Effector memory CD4-positive, alpha-beta T cell (primary cell): ENCODE measurements around the gene PCDHGA7.
"Not testable (repeated sequence)": the region's sequence is repeated elsewhere in the genome, so short reads cannot be mapped to it uniquely, and the experiment has no call there.

Experiments used
- DNase-seq, 3 donors: peaks; one replicate each; pipeline ENCODE4 v3.0.0-alpha.2; 2020
- H3K27ac ChIP-seq: 2 replicates; pipeline ENCODE4 v1.7.0; 2013; ENCODE audit warnings: mild to moderate bottlenecking, low read length, moderate library complexity; ENCODE audit not compliant: insufficient read depth, poor library complexity, severe bottlenecking
- H3K27me3 ChIP-seq: replicated peaks from 2 replicates; pipeline ENCODE4 v1.7.0; 2013; ENCODE audit warnings: mild to moderate bottlenecking, low read length; ENCODE audit not compliant: insufficient read depth, control insufficient read depth, poor library complexity, severe bottlenecking
- H3K36me3 ChIP-seq: 2 replicates; pipeline ENCODE4 v1.7.0; 2013; ENCODE audit warnings: mild to moderate bottlenecking, low read length, moderate library complexity; ENCODE audit not compliant: control insufficient read depth, insufficient read depth
- H3K4me1 ChIP-seq: 2 replicates; pipeline ENCODE4 v1.7.0; 2013; ENCODE audit warnings: low read length, mild to moderate bottlenecking; ENCODE audit not compliant: control insufficient read depth, insufficient read depth, poor library complexity, severe bottlenecking
- H3K4me3 ChIP-seq: 2 replicates; pipeline ENCODE4 v1.7.0; 2013; ENCODE audit warnings: low read length, low read depth, mild to moderate bottlenecking; ENCODE audit not compliant: insufficient read depth, poor library complexity, severe bottlenecking
- H3K9me3 ChIP-seq: 2 replicates; pipeline ENCODE4 v1.7.0; 2013; ENCODE audit warnings: mild to moderate bottlenecking, low read length, moderate library complexity; ENCODE audit not compliant: control insufficient read depth

PCDHGA7 gene

DNA sequence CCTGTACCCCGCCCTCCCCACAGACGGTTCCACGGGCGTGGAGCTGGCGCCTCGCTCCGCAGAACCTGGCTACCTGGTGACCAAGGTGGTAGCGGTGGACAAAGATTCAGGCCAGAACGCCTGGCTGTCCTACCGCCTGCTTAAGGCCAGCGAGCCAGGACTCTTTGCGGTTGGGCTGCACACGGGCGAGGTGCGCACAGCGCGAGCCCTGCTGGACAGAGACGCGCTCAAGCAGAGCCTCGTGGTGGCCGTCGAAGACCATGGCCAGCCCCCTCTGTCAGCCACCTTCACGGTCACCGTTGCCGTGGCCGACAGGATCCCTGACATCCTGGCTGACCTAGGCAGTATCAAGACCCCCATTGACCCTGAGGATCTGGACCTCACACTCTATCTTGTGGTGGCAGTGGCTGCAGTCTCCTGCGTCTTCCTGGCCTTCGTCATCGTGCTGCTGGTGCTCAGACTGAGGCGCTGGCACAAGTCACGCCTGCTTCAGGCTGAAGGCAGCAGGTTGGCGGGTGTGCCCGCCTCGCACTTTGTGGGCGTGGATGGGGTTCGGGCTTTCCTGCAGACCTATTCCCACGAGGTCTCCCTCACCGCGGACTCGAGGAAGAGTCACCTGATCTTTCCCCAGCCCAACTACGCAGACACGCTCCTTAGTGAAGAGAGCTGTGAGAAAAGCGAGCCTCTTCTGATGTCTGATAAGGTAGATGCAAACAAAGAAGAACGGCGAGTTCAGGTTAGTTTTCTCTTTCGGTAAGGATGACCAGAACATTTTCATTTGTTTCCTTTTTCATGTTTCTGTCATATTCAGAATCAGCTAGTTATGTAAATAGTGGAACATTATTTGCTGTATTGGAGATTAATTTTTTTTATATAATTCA, 16.3 kb upstream of the PCDHGA7 start:
- Histone ChIP-seq H3K4me3 (no peak overlapping the region), H3K27me3 (peaks cover 23% of the 10 kb centered on the region), H3K4me1 (no peaks in the 10 kb centered on the region), H3K27ac (no peak overlapping the region), H3K36me3 (no peaks in the 10 kb centered on the region), H3K9me3 (no peaks in the 10 kb centered on the region)
- DNase-seq = no peak

GRCh38 chr5:141369994-141370848, 12.3 kb upstream of the PCDHGA7 start, which contains the start of gene PCDHGB3:
Gene PCDHGB3 (plus strand): TSS chr5:141370242. CDS start chr5:141370395, 153 bp downstream.
- peak in 1 of 3 donors; percentile 21 for DNase-seq
- peak within 1 kb of the TSS; percentile 31 for H3K4me3 ChIP-seq
- H3K27me3 ChIP-seq = peaks cover 20% of the 10 kb centered on the region
- H3K9me3 ChIP-seq = peaks cover 5% of the 10 kb centered on the region
- H3K4me1 ChIP-seq = no peaks in the 10 kb centered on the region
- no peak within 1 kb of the TSS for H3K27ac ChIP-seq
- H3K36me3 ChIP-seq = no peaks in the 10 kb centered on the region

GRCh38 chr5:141371572-141372475, 10.7 kb upstream of the PCDHGA7 start:
- Histone ChIP-seq H3K27me3 (peaks cover 7% of the 10 kb centered on the region), H3K4me3 (no peak overlapping the region), H3K36me3 (no peaks in the 10 kb centered on the region), H3K27ac (no peak overlapping the region), H3K9me3 (peaks cover 5% of the 10 kb centered on the region), H3K4me1 (no peaks in the 10 kb centered on the region)
- no peak for DNase-seq

GRCh38 chr5:141373673-141374317, 8.7 kb upstream of the PCDHGA7 start, which contains the start of gene PCDHGA6:
Gene PCDHGA6 (plus strand): TSS chr5:141373891. CDS start chr5:141374084, 193 bp downstream.
- no peaks in the 10 kb centered on the region for H3K4me1 ChIP-seq
- H3K36me3 ChIP-seq = no peaks in the 10 kb centered on the region
- peaks cover 6% of the 10 kb centered on the region for H3K27me3 ChIP-seq
- H3K27ac ChIP-seq = no peak within 1 kb of the TSS
- no peak within 1 kb of the TSS for H3K4me3 ChIP-seq
- DNase-seq = no peak
- peaks cover 5% of the 10 kb centered on the region for H3K9me3 ChIP-seq

- Histone ChIP-seq H3K27me3 (peaks cover 3% of the 10 kb centered on the region), H3K27ac (no peak overlapping the region), H3K4me3 (no peak overlapping the region), H3K36me3 (no peaks in the 10 kb centered on the region), H3K4me1 (no peaks in the 10 kb centered on the region), H3K9me3 (peaks cover 5% of the 10 kb centered on the region)
- no peak for DNase-seq
These were observed 7.9 kb upstream of the PCDHGA7 start for GRCh38 chr5:141374627-141375026.

DNA sequence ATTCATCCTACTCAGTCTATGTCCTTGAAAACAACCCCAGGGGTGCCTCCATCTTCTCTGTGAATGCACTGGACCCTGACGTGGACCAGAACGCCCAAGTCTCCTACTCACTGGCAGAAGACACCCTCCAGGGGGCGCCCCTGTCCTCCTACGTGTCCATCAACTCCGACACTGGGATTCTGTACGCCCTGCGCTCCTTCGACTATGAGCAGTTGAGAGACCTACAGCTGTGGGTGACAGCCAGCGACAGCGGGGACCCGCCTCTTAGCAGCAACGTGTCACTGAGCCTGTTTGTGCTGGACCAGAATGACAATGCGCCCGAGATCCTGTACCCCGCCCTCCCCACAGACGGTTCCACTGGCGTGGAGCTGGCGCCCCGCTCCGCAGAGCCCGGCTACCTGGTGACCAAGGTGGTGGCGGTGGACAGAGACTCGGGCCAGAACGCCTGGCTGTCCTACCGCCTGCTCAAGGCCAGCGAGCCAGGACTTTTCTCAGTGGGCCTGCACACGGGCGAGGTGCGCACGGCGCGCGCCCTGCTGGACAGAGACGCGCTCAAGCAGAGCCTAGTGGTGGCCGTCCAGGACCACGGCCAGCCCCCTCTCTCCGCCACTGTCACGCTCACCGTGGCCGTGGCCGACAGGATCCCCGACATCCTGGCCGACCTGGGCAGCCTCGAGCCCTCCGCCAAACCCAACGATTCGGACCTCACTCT, 6.9 kb upstream of the PCDHGA7 start:
- not testable (repeated sequence) for H3K27ac ChIP-seq, H3K9me3 ChIP-seq, H3K4me1 ChIP-seq, H3K4me3 ChIP-seq, DNase-seq, H3K36me3 ChIP-seq, H3K27me3 ChIP-seq

GRCh38 chr5:141383345-141383744, 803 bp downstream of the PCDHGA7 start:
- Histone ChIP-seq H3K9me3 (no peaks in the 10 kb centered on the region), H3K4me3 (no peak overlapping the region)
- no peak for DNase-seq

DNA sequence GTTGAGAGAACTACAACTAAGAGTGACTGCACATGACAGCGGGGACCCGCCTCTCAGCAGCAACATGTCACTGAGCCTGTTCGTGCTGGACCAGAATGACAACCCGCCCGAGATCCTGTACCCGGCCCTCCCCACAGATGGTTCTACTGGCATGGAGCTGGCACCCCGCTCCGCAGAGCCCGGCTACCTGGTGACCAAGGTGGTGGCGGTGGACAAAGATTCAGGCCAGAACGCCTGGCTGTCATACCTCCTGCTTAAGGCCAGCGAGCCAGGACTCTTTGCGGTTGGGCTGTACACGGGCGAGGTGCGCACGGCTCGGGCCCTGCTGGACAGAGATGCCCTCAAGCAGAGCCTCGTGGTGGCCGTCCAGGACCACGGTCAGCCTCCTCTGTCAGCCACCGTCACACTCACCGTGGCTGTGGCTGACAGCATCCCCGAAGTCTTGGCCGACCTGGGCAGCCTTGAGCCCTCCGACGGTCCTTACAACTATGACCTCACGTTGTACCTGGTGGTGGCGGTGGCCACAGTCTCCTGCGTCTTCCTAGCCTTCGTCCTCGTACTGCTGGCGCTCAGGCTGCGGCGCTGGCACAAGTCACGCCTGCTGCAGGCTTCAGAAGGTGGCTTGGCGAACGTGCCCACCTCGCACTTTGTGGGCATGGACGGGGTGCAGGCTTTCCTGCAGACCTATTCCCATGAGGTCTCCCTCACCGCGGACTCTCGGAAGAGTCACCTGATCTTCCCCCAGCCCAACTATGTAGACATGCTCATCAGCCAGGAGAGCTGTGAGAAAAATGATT, 2.1 kb downstream of the PCDHGA7 start:
- no peak overlapping the region for H3K27ac ChIP-seq
- H3K4me3 ChIP-seq = no peak overlapping the region
- no peak for DNase-seq
- H3K27me3 ChIP-seq = peaks cover 8% of the 10 kb centered on the region
- H3K9me3 ChIP-seq = peaks cover 9% of the 10 kb centered on the region
- no peaks in the 10 kb centered on the region for H3K4me1 ChIP-seq
- no peaks in the 10 kb centered on the region for H3K36me3 ChIP-seq

More at GRCh38 chr5:141383345-141383744, 803 bp downstream of the PCDHGA7 start:
- Histone ChIP-seq H3K36me3 (no peaks in the 10 kb centered on the region), H3K27ac (no peak overlapping the region), H3K27me3 (peaks cover 8% of the 10 kb centered on the region), H3K4me1 (no peaks in the 10 kb centered on the region)
